ENCODE data around the gene NHSL1. TPM values are rescaled to one million over a fixed set of nuclear protein-coding genes. Genes with fewer than 3 reads are reported as not detected.

NHSL1 gene
- total RNA-seq, 4 donors from 2014 or later, result 5.4 to 24.3 (median 22.2) TPM

DNA sequence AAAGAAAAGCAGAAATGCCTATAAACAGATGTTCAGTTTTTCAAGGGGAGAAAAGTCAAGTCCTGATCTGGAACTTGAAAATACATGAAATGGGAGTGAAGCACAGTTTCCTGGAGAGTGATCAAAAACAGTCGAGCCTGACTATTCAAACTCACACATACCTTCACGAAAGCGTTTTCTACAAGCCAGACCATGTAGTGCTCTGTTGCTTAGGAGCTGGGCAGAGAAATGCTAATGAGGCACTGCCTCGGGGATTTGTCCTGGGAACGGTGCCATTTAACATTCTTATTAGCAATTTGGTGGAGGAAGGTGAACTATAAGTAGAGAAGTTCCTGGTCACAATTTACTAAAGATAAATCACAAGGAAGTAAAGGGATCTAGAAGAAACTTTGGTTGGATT, 5.9 kb downstream of the NHSL1 start:
- TF ChIP-seq, protein P1, sequence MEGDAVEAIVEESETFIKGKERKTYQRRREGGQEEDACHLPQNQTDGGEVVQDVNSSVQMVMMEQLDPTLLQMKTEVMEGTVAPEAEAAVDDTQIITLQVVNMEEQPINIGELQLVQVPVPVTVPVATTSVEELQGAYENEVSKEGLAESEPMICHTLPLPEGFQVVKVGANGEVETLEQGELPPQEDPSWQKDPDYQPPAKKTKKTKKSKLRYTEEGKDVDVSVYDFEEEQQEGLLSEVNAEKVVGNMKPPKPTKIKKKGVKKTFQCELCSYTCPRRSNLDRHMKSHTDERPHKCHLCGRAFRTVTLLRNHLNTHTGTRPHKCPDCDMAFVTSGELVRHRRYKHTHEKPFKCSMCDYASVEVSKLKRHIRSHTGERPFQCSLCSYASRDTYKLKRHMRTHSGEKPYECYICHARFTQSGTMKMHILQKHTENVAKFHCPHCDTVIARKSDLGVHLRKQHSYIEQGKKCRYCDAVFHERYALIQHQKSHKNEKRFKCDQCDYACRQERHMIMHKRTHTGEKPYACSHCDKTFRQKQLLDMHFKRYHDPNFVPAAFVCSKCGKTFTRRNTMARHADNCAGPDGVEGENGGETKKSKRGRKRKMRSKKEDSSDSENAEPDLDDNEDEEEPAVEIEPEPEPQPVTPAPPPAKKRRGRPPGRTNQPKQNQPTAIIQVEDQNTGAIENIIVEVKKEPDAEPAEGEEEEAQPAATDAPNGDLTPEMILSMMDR (IDR thresholded peaks at IDR 0.05; ENCODE audit: low read depth), result no peak

DNA sequence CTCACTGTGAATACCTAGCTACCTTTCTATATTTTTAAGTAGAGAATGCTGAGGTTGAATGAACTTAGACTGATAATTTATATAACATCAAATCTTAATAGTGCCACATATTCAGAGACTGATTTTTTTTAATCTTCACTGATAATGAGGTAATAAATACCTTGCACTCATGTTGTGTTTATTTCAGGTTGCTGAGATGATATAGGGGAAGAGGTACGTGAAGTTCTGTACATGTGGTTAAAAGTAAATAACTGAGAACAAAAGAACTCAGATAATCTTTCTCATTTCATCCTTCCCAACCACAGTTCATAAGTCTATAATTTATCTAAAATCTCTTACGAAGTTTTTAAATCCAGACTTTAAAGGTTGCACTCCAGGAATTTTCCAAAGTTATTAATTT, 6.4 kb downstream of the NHSL1 start:
- TF ChIP-seq, protein P1 (IDR thresholded peaks at IDR 0.05; ENCODE audit: low read depth), result no peak

DNA sequence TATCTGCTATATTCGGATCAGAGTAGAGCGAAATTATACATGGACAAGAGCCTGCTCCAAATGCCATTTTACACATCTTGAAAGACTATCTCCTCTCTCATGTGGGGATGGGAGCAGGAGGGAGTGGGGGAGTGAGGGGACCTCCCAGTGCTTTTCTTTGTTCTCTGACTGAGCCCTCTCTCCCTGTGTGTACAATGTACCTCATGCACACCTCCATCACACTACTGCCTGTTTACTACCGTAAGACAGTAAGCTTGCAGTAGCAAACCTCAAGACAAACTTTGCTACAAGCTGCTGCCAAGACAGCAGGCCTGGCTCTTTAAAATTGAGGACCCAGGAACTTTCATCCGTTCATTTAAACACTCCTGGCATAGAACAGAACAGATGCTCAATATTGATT, 7.2 kb downstream of the NHSL1 start:
- TF ChIP-seq, protein P1 (IDR thresholded peaks at IDR 0.05; ENCODE audit: low read depth), result no peak

DNA sequence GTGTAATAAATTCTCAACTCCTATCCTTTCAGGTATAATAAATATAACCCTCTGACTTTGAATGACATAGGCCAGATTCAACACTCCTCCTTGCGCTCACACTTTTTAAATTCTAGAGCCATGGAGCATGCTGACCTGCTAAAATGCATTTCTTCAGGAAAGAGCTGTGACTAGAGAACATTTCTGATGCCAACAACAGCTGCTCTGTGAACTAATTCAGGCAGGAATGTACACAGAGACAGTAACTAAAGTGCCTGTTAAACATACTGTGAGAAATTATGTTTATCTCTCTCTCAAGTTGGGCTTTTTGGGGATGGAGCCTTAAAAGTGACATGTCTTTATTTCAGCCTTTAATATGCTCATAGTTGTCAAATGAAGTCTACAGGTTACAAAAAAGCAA, 8.3 kb downstream of the NHSL1 start:
- TF ChIP-seq, protein P1 (IDR thresholded peaks at IDR 0.05; ENCODE audit: low read depth), result no peak

DNA sequence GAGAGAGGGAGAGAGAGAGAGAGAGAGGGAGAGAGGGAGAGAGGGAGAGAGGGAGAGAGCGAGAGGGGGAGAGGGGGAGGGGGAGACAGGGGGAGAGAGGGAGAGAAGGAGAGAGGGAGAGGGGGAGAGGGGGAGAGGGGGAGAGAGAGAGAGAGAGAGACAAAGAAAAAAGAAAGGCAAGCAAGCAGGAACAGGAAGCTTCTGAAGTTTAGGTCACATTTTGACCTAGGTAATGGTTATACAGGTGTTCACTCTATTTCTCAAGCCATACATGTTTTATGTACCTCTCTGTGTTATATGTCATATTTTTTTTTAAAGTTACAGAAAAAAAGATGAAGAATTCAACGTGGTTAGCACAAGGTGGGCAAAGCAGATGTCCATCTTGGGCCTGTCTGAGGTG, 9.4 kb downstream of the NHSL1 start:
- TF ChIP-seq, protein P1 (IDR thresholded peaks at IDR 0.05; ENCODE audit: low read depth), result no peak

DNA sequence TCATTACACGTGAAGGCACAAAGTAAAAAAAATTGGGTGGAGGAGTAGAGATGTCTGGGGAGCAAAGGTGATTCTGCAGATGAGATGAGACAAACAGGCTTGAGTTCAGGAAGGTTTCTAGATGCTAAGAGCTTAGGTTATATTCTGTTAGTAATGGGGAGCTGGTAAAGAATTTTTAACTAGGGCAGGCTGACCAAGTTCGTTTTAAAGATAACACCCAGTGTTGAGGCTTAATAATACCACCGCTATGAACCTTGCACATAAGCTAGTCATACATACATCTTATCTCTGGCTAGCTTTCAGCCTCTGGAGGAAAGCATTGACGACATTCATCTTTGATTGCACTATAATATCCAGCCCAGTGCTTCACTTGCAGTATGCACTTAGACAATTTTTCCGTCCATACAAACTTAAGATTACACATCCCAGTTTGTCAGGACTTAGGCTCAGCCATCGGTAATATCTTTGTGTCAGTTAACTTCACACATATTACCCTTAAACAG, 12.1 kb downstream of the NHSL1 start:
- TF ChIP-seq, protein P1 (IDR thresholded peaks at IDR 0.05; ENCODE audit: low read depth), result no peak

DNA sequence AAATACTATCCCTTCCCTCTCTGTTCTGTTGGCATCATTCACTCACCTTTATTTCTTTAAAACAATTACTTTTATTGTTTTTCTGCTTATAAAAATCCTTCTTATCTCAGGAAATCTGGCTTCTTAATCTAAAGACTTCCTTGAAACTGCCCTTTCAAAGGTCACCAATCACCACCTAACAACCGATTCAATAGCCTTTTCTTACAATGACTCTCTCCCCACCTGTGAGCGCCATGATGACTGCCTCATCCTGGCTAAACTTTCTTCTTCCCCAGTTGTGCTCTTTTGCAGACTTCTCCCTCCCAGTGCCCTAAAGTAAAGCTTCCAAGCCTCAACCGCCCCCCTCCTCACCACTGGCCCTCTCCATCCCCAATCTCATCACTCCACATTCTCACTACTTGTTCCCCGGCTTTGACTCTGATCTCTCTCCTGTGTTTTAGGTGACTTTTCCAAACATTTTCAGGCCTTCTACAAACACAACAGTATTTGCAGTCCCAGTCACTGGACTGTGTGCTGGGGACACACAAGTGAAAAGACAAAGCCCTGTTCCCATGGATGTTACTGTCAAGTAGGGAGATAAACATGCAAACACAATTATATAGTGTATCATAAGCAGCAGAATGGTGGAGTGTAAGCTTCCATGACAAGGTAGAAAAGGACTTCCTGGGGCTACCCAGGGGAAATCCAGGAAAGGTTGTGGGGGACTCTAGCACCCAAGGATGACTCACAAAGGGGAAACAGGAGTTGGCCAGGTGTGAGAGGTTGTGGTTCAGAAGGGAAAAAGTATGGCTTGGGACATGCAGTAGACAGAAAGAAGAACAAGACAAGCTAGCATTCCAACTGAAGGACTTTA, 12.8 kb downstream of the NHSL1 start:
- TF ChIP-seq, protein P1 (IDR thresholded peaks at IDR 0.05; ENCODE audit: low read depth), result no peak
